DOHH2 (cell line): ENCODE results near the gene ELOVL6.
"Not testable (repeated sequence)": the region's sequence is repeated elsewhere in the genome, so short reads cannot be mapped to it uniquely, and the experiment has no call there.

Experiments
- H3F3A ChIP-seq: fragments of 200-600 bp; sonication (generic), shearing (Covaris generic); 2 replicates; pipeline ENCODE4 v1.6.0; 2016; ENCODE audit warnings: antibody characterized with exemption, mild to moderate bottlenecking; ENCODE audit not compliant: control insufficient read depth, insufficient read depth
- H3K27ac ChIP-seq: fragments of 200-600 bp; sonication (generic); 2 replicates; pipeline ENCODE4 v1.5.1; 2014; ENCODE audit warnings: low read depth, mild to moderate bottlenecking, low read length, moderate library complexity
- H3K27me3 ChIP-seq: fragments of 200-600 bp; sonication (generic); 2 replicates; pipeline ENCODE4 v1.6.1; 2014; ENCODE audit warnings: mild to moderate bottlenecking, low read length, mixed read lengths; ENCODE audit not compliant: control insufficient read depth
- H3K36me3 ChIP-seq: fragments of 200-600 bp; sonication (generic); 2 replicates; pipeline ENCODE4 v1.6.1; 2014; ENCODE audit warnings: mild to moderate bottlenecking, low read length, moderate library complexity, mixed read lengths; ENCODE audit not compliant: control insufficient read depth
- H3K4me1 ChIP-seq: fragments of 200-600 bp; sonication (generic); 2 replicates; pipeline ENCODE4 v1.6.1; 2014; ENCODE audit warnings: mild to moderate bottlenecking, low read length, mixed read lengths; ENCODE audit not compliant: control insufficient read depth
- H3K4me2 ChIP-seq: fragments of 200-600 bp; sonication (generic); 2 replicates; pipeline ENCODE4 v1.6.0; 2014; ENCODE audit warnings: mild to moderate bottlenecking, low read length, moderate library complexity
- H3K4me3 ChIP-seq: fragments of 200-600 bp; sonication (generic); 2 replicates; pipeline ENCODE4 v1.5.1; 2014; ENCODE audit warnings: mild to moderate bottlenecking, low read length, mixed read lengths
- H3K79me2 ChIP-seq: fragments of 200-600 bp; sonication (generic); 2 replicates; pipeline ENCODE4 v1.6.1; 2014; ENCODE audit warnings: mild to moderate bottlenecking, low read length, mixed read lengths; ENCODE audit not compliant: control insufficient read depth
- H3K9me2 ChIP-seq: fragments of 200-600 bp; sonication (generic); replicated peaks from 2 replicates; pipeline ENCODE4 v1.6.1; 2014; ENCODE audit warnings: mild to moderate bottlenecking, low read length, mixed read lengths; ENCODE audit not compliant: control insufficient read depth
- H3K9me3 ChIP-seq: fragments of 200-600 bp; sonication (generic); 2 replicates; pipeline ENCODE4 v1.6.1; 2014; ENCODE audit warnings: antibody characterized with exemption, low read length, mixed read lengths; ENCODE audit not compliant: control insufficient read depth, insufficient read depth
- H4K20me1 ChIP-seq: fragments of 200-600 bp; sonication (generic); 2 replicates; pipeline ENCODE4 v1.6.0; 2014; ENCODE audit warnings: low read depth, mild to moderate bottlenecking, antibody characterized with exemption, low read length, moderate library complexity; ENCODE audit not compliant: control insufficient read depth, insufficient read depth
- CTCF ChIP-seq: fragments of 200-600 bp; sonication (generic); IDR thresholded peaks from one replicate; pipeline ENCODE4 v1.5.1; 2014; ENCODE audit warnings: antibody characterized with exemption, mild to moderate bottlenecking, low read depth, low read length; ENCODE audit not compliant: poor library complexity, severe bottlenecking
- EZH2phosphoT487 ChIP-seq: fragments of 200-600 bp; sonication (generic); IDR thresholded peaks from 2 replicates; pipeline ENCODE4 v1.6.1; 2017; ENCODE audit warnings: borderline replicate concordance, mild to moderate bottlenecking, antibody characterized with exemption, low read length, moderate library complexity, mixed read lengths

The ELOVL6 gene

GRCh38 chr4:110245577-110245976 is 47.2 kb upstream of the ELOVL6 start:
- Histone ChIP-seq H3K4me2 (no peak overlapping the region), H3K27me3 (no peaks in the 10 kb centered on the region; the same call in 1 of the 2 replicates), H4K20me1 (no peaks in the 10 kb centered on the region), H3F3A (no peaks in the 10 kb centered on the region), H3K36me3 (no peaks in the 10 kb centered on the region), H3K27ac (no peak overlapping the region), H3K4me1 (no peaks in the 10 kb centered on the region), H3K9me2 (no peaks in the 10 kb centered on the region), H3K4me3 (no peak overlapping the region), H3K79me2 (no peaks in the 10 kb centered on the region), H3K9me3 (no peaks in the 10 kb centered on the region)
- TF ChIP-seq CTCF, result no peak
- no peak for TF ChIP-seq EZH2phosphoT487

GRCh38 chr4:110236324-110236723 is 37.9 kb upstream of the ELOVL6 start:
- TF ChIP-seq EZH2phosphoT487, result no peak
- no peak for TF ChIP-seq CTCF
- Histone ChIP-seq H4K20me1 (no peaks in the 10 kb centered on the region), H3K27ac (no peak overlapping the region), H3K4me2 (no peak overlapping the region), H3K79me2 (no peaks in the 10 kb centered on the region), H3K4me1 (no peaks in the 10 kb centered on the region), H3K9me2 (no peaks in the 10 kb centered on the region), H3K4me3 (no peak overlapping the region), H3K9me3 (no peaks in the 10 kb centered on the region), H3K36me3 (no peaks in the 10 kb centered on the region), H3F3A (no peaks in the 10 kb centered on the region), H3K27me3 (no peaks in the 10 kb centered on the region)

GRCh38 chr4:110233581-110233980 is 35.2 kb upstream of the ELOVL6 start:
- H3K9me2 ChIP-seq, H3K4me2 ChIP-seq, H3K36me3 ChIP-seq, H3K27ac ChIP-seq, H3K4me3 ChIP-seq, H4K20me1 ChIP-seq, H3K9me3 ChIP-seq, H3K27me3 ChIP-seq, H3K4me1 ChIP-seq, H3F3A ChIP-seq, H3K79me2 ChIP-seq: not testable (repeated sequence)

- Histone ChIP-seq H3K9me3 (no peaks in the 10 kb centered on the region), H3K27ac (no peak overlapping the region), H3K36me3 (no peaks in the 10 kb centered on the region), H3K79me2 (no peaks in the 10 kb centered on the region), H3K27me3 (no peaks in the 10 kb centered on the region), H3F3A (no peaks in the 10 kb centered on the region), H4K20me1 (no peaks in the 10 kb centered on the region), H3K4me1 (no peaks in the 10 kb centered on the region), H3K9me2 (no peaks in the 10 kb centered on the region), H3K4me3 (no peak overlapping the region), H3K4me2 (no peak overlapping the region)
- TF ChIP-seq CTCF, result no peak
Measured at GRCh38 chr4:110231869-110232268, 33.5 kb upstream of the ELOVL6 start.
